Measurements from ENCODE around the gene GPR37. TPM values are rescaled to one million over a fixed set of nuclear protein-coding genes. Genes with fewer than 3 reads are reported as not detected.

GPR37 gene
- total RNA-seq, 1 experiment from 2014 or later: not detected

GRCh38 chr7:124737760-124738300 is 27.8 kb downstream of the GPR37 start:
- H3K9me3 ChIP-seq (replicated peaks): no peaks in the 10 kb centered on the region
- H3K4me3 ChIP-seq: no peak overlapping the region
- H3K36me3 ChIP-seq: no peaks in the 10 kb centered on the region
- no peak for DNase-seq (ENCODE audit: low read depth in 1 of 2, low spot score in 2 of 2)
- no peak overlapping the region for H3K27ac ChIP-seq
- H3K4me1 ChIP-seq (replicated peaks): no peaks in the 10 kb centered on the region
- H3K27me3 ChIP-seq (replicated peaks): no peaks in the 10 kb centered on the region

- Histone ChIP-seq H3K9me3 (replicated peaks) (no peaks in the 10 kb centered on the region), H3K27ac (no peak overlapping the region), H3K27me3 (replicated peaks) (no peaks in the 10 kb centered on the region), H3K36me3 (no peaks in the 10 kb centered on the region), H3K4me1 (replicated peaks) (no peaks in the 10 kb centered on the region), H3K4me3 (no peak overlapping the region)
- DNase-seq (ENCODE audit: low read depth in 1 of 2, low spot score in 2 of 2): no peak
Observed at GRCh38 chr7:124728610-124729009, 37.0 kb downstream of the GPR37 start.

DNA sequence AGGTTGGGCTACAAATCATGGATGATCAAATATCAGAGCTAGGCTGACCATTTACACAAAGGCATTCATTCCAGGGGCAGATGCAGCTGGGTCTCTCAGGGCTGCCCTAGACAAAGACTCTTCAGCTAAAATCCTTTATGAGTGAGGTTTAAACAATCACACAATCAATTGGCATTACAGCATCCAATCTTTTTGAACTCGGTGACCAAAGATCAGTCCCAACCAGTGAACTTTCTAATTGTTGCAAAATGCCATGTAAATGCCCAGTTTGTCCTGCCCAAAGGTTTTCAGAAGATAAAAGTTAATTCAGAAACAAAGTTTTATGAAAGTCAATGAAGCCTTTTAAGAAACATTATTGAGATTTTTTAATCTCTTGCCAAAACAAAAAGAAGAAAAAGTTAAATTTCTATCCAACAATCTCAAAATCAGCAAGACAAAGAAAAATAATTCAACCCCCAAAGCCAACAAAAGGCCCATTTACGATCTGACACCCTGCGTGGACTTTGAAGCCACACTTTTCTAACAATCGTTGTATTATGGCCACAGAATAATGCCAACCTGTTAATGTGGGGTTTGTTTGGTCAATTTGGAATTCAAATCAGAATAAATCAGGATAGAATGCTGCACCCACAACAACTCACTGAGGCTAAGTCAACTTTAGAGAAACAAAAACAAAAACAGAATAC is 40.9 kb downstream of the GPR37 start:
- no peak overlapping the region for H3K4me3 ChIP-seq
- no peaks in the 10 kb centered on the region for H3K36me3 ChIP-seq
- H3K27ac ChIP-seq: no peak overlapping the region
- H3K9me3 ChIP-seq (replicated peaks): no peaks in the 10 kb centered on the region
- peaks cover 20% of the 10 kb centered on the region for H3K4me1 ChIP-seq (replicated peaks)
- DNase-seq (ENCODE audit: low read depth in 1 of 2, low spot score in 2 of 2): no peak
- no peaks in the 10 kb centered on the region for H3K27me3 ChIP-seq (replicated peaks)

DNA sequence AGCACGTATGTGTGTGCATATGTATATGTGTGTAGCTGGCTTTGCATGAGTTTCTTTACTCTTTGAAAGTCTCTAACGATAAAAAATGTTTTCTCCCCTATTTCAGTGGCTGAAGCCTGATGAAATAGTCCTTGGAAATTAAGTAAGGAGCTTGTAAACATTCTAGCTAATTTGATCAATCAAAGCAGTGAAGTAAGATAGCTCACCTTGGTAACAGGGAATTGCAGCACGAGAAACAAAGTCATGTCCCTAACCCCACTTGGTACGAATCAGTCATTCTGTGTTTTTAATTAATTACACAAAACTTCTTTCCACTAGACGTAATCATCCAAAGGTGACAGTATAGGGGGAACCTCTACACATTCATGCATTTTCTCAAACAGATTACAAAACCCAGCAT is 41.5 kb downstream of the GPR37 start:
- Histone ChIP-seq H3K9me3 (replicated peaks) (no peaks in the 10 kb centered on the region), H3K4me1 (replicated peaks) (peaks cover 20% of the 10 kb centered on the region), H3K27me3 (replicated peaks) (no peaks in the 10 kb centered on the region), H3K27ac (no peak overlapping the region), H3K4me3 (no peak overlapping the region), H3K36me3 (no peaks in the 10 kb centered on the region)
- no peak for DNase-seq (ENCODE audit: low read depth in 1 of 2, low spot score in 2 of 2)

DNA sequence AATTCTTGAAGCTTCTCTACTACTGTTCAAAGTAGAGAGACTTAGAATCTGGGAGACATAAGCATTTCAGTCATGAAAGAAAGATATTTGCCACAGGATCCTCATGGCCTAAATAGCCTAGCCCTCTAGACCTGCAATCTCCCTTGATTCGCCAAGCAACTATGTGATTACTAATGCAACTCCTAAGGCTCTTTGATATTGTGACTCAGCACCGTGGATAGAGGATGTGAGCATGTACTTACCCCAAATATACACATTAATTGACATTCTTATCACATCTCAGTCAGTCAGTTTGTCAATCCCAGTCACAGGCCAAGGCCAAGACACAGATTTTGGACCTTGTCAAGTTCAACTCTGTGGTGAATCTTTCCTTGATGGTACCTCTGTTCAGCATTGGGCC is 42.6 kb downstream of the GPR37 start:
- peak overlapping the region; percentile 21 for H3K27ac ChIP-seq
- H3K36me3 ChIP-seq: no peaks in the 10 kb centered on the region

GRCh38 chr7:124722292-124722691 is 43.3 kb downstream of the GPR37 start:
- Histone ChIP-seq H3K27ac (peak overlapping the region; percentile 21), H3K9me3 (replicated peaks) (no peaks in the 10 kb centered on the region), H3K4me1 (replicated peaks) (peaks cover 22% of the 10 kb centered on the region), H3K36me3 (no peaks in the 10 kb centered on the region), H3K27me3 (replicated peaks) (no peaks in the 10 kb centered on the region), H3K4me3 (no peak overlapping the region)
- DNase-seq (ENCODE audit: low read depth in 1 of 2, low spot score in 2 of 2): peak in 1 of 2 experiments; percentile 22

More for the DNA sequence above, 42.6 kb downstream of the GPR37 start:
- no peaks in the 10 kb centered on the region for H3K27me3 ChIP-seq (replicated peaks)
- peaks cover 20% of the 10 kb centered on the region for H3K4me1 ChIP-seq (replicated peaks)
- no peak overlapping the region for H3K4me3 ChIP-seq
- H3K9me3 ChIP-seq (replicated peaks): no peaks in the 10 kb centered on the region
- peak in 1 of 2 experiments; percentile 34 for DNase-seq (ENCODE audit: low read depth in 1 of 2, low spot score in 2 of 2)

DNA sequence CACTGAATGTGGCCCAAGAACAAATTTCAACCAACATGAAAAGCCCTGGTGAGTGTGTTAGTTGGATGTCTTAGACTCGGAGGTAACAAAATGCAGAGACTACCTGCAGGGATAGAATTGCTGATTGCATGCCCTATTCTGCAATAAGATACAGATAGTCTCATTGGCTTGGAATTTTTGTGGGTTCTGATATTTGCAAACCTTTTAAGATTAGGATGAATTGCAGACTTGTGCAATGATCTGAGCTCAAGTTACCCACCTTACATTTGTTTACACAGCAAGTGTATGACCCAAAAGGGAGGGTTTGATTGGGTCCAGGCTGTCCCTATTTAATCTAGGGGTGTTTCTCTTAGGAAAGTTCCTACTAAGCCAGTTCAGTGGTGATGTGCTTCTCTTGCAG is 45.4 kb downstream of the GPR37 start:
- no peaks in the 10 kb centered on the region for H3K27me3 ChIP-seq (replicated peaks)
- peaks cover 22% of the 10 kb centered on the region for H3K4me1 ChIP-seq (replicated peaks)
- H3K9me3 ChIP-seq (replicated peaks): no peaks in the 10 kb centered on the region
- DNase-seq (ENCODE audit: low read depth in 1 of 2, low spot score in 2 of 2): peak in 1 of 2 experiments; percentile 8
- H3K4me3 ChIP-seq: no peak overlapping the region
- no peak overlapping the region for H3K27ac ChIP-seq
- H3K36me3 ChIP-seq: no peaks in the 10 kb centered on the region

DNA sequence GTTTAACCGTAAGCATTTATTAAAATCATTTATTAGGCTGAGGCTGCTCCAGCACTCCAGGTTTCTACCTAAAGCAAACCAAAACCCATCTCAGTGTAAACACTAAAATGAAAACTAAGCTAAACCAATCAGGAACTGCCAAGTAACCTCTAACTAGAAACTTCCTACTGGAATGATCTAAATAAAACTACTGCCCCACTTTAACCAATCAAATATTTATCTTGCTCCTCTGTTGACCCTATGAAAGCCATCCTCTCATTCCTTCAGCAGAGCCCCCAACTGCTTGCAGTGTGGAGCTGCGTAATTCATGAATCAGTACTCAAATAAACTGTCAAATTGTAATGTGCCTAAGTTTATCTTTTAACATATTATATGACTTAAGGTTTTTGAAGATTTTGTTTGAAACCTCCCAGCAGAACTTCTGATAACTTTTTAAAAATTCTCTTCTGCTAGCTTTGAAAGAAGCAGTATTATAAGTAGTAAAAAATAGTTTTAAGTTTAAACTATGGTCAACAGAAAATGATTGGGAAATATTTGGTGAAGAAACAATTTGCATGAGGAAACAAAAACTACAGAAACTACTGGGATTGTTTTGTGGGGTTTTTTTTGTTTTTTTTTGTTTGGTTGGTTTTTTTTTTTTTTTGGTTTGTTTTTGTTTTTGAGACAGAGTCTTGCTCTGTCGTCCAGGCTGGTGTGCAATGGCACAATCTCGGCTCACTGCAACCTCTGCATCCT is 47.4 kb downstream of the GPR37 start:
- peak; percentile 45 to 64 for DNase-seq (ENCODE audit: low read depth in 1 of 2, low spot score in 2 of 2)
- peak overlapping the region; percentile 52 for H3K27ac ChIP-seq

DNA sequence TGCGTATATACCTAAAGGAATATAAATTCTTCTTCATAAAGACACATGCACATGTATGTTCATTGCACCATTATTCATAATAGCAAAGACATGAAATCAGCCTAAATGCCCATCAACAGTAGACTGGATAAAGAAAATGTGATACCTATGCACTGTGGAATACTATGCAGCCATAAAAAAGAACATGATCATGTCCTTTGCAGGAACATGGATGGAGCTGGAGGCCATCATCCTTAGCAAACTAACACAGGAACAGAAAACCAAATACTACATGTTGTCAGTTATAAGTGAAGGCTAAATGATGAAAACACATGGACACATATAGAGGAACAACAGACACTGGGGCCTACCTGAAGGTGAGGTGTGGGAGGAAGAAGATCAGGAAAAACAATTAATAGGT is 48.7 kb downstream of the GPR37 start:
- Histone ChIP-seq H3K27ac (no peak overlapping the region), H3K4me3 (no peak overlapping the region), H3K9me3 (replicated peaks) (no peaks in the 10 kb centered on the region), H3K36me3 (no peaks in the 10 kb centered on the region), H3K4me1 (replicated peaks) (peaks cover 9% of the 10 kb centered on the region), H3K27me3 (replicated peaks) (no peaks in the 10 kb centered on the region)
- DNase-seq (ENCODE audit: low read depth in 1 of 2, low spot score in 2 of 2): no peak

More for the DNA sequence above, 47.4 kb downstream of the GPR37 start:
- no peak overlapping the region for H3K4me3 ChIP-seq
- no peaks in the 10 kb centered on the region for H3K9me3 ChIP-seq (replicated peaks)
- H3K36me3 ChIP-seq: no peaks in the 10 kb centered on the region
- H3K4me1 ChIP-seq (replicated peaks): peaks cover 22% of the 10 kb centered on the region
- no peaks in the 10 kb centered on the region for H3K27me3 ChIP-seq (replicated peaks)

DNA sequence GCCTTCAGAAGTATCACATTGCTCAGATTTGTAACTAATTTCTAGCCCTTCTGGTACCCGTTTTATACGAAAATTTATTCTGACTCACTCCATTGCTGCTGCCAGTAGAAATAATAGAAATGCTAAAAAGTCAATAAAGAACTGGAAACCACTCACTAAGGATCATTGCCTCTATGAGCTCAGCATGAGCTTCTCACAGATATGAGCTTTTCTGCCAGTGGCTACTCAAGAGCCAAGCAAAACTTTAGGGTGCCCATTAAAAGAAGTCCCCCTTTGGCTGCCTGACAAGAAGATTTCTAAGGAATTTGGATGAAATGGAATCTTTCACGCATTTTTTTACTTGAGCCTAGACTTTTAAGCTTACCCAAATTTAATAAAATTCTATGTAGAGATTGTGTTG is 52.5 kb downstream of the GPR37 start:
- H3K4me3 ChIP-seq: no peak overlapping the region
- H3K9me3 ChIP-seq (replicated peaks): no peaks in the 10 kb centered on the region
- H3K27me3 ChIP-seq (replicated peaks): no peaks in the 10 kb centered on the region
- peaks cover 3% of the 10 kb centered on the region; the same call in 1 of the 2 replicates for H3K4me1 ChIP-seq (replicated peaks)
- no peaks in the 10 kb centered on the region for H3K36me3 ChIP-seq
- DNase-seq (ENCODE audit: low read depth in 1 of 2, low spot score in 2 of 2): no peak
- no peak overlapping the region for H3K27ac ChIP-seq

GRCh38 chr7:124712017-124712416 is 53.6 kb downstream of the GPR37 start:
- no peak overlapping the region for H3K4me3 ChIP-seq
- H3K27ac ChIP-seq: no peak overlapping the region
- no peaks in the 10 kb centered on the region for H3K27me3 ChIP-seq (replicated peaks)
- H3K36me3 ChIP-seq: no peaks in the 10 kb centered on the region
- no peaks in the 10 kb centered on the region for H3K4me1 ChIP-seq (replicated peaks)
- DNase-seq (ENCODE audit: low read depth in 1 of 2, low spot score in 2 of 2): no peak
- no peaks in the 10 kb centered on the region; the same call in 1 of the 2 replicates for H3K9me3 ChIP-seq (replicated peaks)

- no peak overlapping the region for H3K27ac ChIP-seq
- no peaks in the 10 kb centered on the region; the same call in 1 of the 2 replicates for H3K9me3 ChIP-seq (replicated peaks)
- no peak for DNase-seq (ENCODE audit: low read depth in 1 of 2, low spot score in 2 of 2)
Observed at GRCh38 chr7:124702385-124702784, 63.2 kb downstream of the GPR37 start.

GRCh38 chr7:124701955-124702354 is 63.6 kb downstream of the GPR37 start:
- no peaks in the 10 kb centered on the region for H3K4me1 ChIP-seq (replicated peaks)
- no peak for DNase-seq (ENCODE audit: low read depth in 1 of 2, low spot score in 2 of 2)
- H3K4me3 ChIP-seq: no peak overlapping the region
- no peaks in the 10 kb centered on the region for H3K9me3 ChIP-seq (replicated peaks)
- no peaks in the 10 kb centered on the region; the same call in 1 of the 2 replicates for H3K27me3 ChIP-seq (replicated peaks)
- no peak overlapping the region for H3K27ac ChIP-seq
- no peaks in the 10 kb centered on the region for H3K36me3 ChIP-seq

More at GRCh38 chr7:124702385-124702784, 63.2 kb downstream of the GPR37 start:
- H3K36me3 ChIP-seq: no peaks in the 10 kb centered on the region
- H3K4me1 ChIP-seq (replicated peaks): no peaks in the 10 kb centered on the region
- no peaks in the 10 kb centered on the region; the same call in 1 of the 2 replicates for H3K27me3 ChIP-seq (replicated peaks)
- no peak overlapping the region for H3K4me3 ChIP-seq

DNA sequence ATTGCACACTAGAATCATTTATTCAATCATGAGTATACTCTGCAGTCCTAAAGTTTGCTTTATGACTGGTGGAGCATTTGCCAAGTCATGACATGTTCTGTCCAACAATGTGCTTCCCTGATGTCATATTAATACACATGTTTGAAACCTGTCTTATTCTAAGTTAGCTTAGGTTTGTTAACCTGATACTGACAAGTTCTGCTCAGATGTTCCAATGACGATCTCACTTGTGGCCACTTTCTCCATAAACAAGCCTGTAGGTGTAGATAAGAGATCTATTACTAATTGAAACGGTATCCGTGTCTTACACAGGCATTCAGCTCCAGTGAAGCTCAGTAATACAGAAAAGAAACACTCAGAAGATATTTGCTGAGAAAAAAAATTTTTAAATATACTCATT is 64.9 kb downstream of the GPR37 start:
- Histone ChIP-seq H3K27ac (no peak overlapping the region), H3K27me3 (replicated peaks) (no peaks in the 10 kb centered on the region; the same call in 1 of the 2 replicates), H3K4me3 (no peak overlapping the region), H3K4me1 (replicated peaks) (no peaks in the 10 kb centered on the region), H3K9me3 (replicated peaks) (no peaks in the 10 kb centered on the region), H3K36me3 (no peaks in the 10 kb centered on the region)
- DNase-seq (ENCODE audit: low read depth in 1 of 2, low spot score in 2 of 2): no peak
